Spinal cord (tissue), 10 donors: ENCODE data around the gene ZIC4. TPM values are rescaled to one million over a fixed set of nuclear protein-coding genes. Genes with fewer than 3 reads are reported as not detected.

Experiments
- DNase-seq, 6 donors: peaks; one replicate each; pipeline versions ENCODE4 v3.0.0 to v3.0.0-alpha.2; 2013 to 2015; ENCODE audit warnings: low spot score in 6 of 6, low read depth in 4 of 6
- H3K27ac ChIP-seq: one replicate; pipeline ENCODE4 v1.5.1; 2013; ENCODE audit warnings: low read depth, low read length, control low read depth
- H3K27me3 ChIP-seq: one replicate; pipeline ENCODE4 v1.6.1; 2013; ENCODE audit warnings: low read length; ENCODE audit not compliant: control insufficient read depth, insufficient read depth
- H3K36me3 ChIP-seq: one replicate; pipeline ENCODE4 v1.6.1; 2013; ENCODE audit warnings: low read length; ENCODE audit not compliant: control insufficient read depth, insufficient read depth
- H3K4me1 ChIP-seq: one replicate; pipeline ENCODE4 v1.6.1; 2013; ENCODE audit warnings: low read length; ENCODE audit not compliant: control insufficient read depth, insufficient read depth
- H3K4me3 ChIP-seq: one replicate; pipeline ENCODE4 v1.5.1; 2013; ENCODE audit warnings: low read depth, low read length, control low read depth
- H3K9me3 ChIP-seq: one replicate; pipeline ENCODE4 v1.6.1; 2013; ENCODE audit warnings: low read length; ENCODE audit not compliant: control insufficient read depth, insufficient read depth
- WGBS: methylation state at CpG from one replicate; pipeline ENCODE4 v1.1.5; 2013; ENCODE audit warnings: missing lambda C conversion rate; ENCODE audit not compliant: insufficient coverage; 5-methylcytosine and 5-hydroxymethylcytosine counted together
- polyA plus RNA-seq, 2 donors: library from polyadenylated mRNA; unstranded; fragments of 120-200 nt; gene quantifications; one replicate each; pipeline ENCODE4 v1.2.1, GENCODE V29; 2013; ENCODE audit not compliant: insufficient read length in 2 of 2
- total RNA-seq, 2 donors: library from RNA; depleted of rRNA in 1 of 2; stranded (reverse); fragments of 120-200 nt in 1 of 2; fragments of >200 nt in 1 of 2; gene quantifications; one replicate each; pipeline versions ENCODE4 v1.2.3 to v1.2.4, GENCODE V29; 2013 to 2014
- donor health status: healthy.

The ZIC4 gene
- total and polyA plus RNA-seq, 4 donors: 12.2 to 33.0 (median 26.0) TPM

DNA sequence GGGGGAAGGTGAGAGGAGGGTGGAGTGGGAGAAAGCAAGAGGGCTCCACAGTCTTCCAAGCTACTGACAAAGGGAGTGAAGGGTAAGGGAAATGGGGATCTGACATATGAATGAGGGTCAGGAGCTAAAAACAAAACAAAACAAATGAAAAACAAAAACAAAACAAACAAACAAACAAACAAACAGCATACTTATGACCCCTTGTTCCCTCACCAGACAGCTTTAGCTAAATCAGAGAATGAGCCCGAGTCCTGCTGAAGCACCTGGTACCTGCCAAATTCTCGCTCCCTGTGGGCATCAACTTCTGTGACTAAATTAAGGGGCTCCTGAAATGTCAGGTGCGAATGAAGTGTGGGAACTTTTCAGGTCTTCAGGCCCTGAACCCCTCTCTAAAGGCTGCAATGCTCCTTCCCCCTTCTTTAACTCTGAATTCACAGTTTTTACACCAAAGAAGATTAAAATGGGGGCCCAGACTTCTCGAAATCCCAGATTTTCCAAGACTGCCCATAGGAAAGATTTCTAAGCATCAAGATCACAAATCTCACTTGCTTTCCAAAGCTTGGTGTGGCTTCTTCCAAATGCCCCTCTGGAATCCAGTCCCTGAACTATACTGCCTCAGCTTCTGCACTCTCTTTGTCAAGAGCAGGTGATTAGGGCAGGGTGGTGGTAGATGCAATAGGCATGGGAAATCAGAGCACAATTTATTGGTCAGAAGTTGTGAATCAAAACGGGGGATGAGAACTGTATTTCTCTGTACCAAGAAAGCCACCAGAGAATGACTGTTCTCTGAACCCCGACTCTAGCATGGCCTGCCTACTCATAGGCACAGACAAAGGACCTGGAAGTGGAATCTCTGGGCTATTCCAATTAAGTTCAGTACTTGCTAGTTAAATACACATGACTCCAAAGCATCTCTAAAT is 40.9 kb downstream of the ZIC4 start:
- peaks cover 81% of the 10 kb centered on the region for H3K27me3 ChIP-seq
- no peak for DNase-seq
- H3K4me3 ChIP-seq: no peak overlapping the region
- H3K27ac ChIP-seq: no peak overlapping the region
- peaks cover 11% of the 10 kb centered on the region for H3K4me1 ChIP-seq
- no peaks in the 10 kb centered on the region for H3K9me3 ChIP-seq
- WGBS: 90% methylated on average over 3 of the region's 6 CpGs
- H3K36me3 ChIP-seq: no peaks in the 10 kb centered on the region

DNA sequence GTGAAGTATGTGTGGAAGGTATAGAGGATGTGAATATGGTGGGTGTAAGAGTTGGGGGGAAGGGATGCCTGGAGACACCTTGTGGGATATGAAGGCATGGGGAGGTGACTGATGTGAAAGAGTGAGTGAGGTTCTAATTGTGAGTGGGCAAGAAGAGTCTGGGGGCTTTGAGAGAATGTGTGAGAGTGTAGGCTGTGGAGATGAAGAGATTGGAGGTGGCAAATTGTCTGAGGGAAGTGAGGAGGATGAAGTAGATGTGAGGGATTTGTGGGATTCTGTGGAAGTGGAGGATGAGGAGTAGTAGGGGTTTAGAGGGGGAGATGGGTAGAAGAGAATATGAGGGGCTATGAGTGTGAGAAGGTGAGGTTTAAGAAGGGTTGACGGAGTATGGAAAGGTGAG is 41.6 kb downstream of the ZIC4 start:
- Histone ChIP-seq H3K9me3 (no peaks in the 10 kb centered on the region), H3K4me3 (no peak overlapping the region), H3K27me3 (peaks cover 81% of the 10 kb centered on the region), H3K27ac (no peak overlapping the region), H3K4me1 (peaks cover 11% of the 10 kb centered on the region), H3K36me3 (no peaks in the 10 kb centered on the region)
- 85% methylated on average over 1 of the region's 1 CpG for WGBS
- no peak for DNase-seq

DNA sequence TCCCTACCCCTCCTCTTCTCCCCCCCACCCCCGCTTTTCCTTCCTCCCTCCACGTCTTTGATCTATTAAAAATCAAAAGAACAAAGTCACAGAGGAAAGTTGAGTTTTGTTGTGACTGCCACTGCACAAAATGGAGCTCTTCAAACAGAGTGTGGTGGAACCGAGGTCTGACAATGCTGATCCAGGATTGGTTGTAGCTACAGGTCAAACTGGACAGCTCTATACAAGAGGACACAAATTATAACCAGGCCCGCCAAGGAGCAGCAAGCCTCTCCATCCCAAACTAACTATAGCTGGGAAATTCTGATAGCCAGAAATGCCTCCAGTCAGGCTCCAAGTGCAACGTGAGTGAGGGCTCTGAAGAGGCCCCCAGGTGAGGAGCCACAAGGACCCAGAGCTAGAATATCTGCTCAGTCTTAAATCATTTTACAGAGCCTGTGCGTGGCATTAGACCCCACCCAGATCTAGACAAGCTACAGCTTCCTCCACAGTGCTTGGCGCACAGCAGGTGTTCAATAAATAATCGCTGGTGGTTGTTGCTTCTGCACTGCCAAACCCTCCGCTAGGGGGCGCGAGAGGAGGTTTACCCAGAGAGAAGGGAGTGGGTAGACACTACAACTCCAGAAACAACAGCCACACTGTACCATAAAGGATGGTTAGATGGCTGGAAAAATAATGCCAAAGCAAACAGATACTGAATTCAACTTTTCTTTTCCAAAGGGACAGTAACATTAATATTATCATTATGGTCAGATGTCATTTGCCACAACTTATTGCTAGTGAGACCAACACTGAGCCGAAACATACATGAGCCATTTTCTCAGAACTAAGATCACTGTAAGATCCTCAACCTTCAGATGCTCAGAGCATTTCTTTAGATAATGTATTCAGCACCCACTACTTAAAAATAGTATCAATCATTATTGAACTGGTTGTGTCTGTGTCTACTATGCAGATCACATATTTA is 44.6 kb downstream of the ZIC4 start:
- Histone ChIP-seq H3K9me3 (peaks cover 3% of the 10 kb centered on the region), H3K4me1 (peaks cover 19% of the 10 kb centered on the region), H3K27ac (peak overlapping the region; percentile 73), H3K27me3 (peaks cover 82% of the 10 kb centered on the region), H3K4me3 (peak overlapping the region; percentile 19), H3K36me3 (no peaks in the 10 kb centered on the region)
- WGBS: 14% methylated on average over 4 of the region's 12 CpGs
- peak in 1 of 6 donors; percentile 58 for DNase-seq

DNA sequence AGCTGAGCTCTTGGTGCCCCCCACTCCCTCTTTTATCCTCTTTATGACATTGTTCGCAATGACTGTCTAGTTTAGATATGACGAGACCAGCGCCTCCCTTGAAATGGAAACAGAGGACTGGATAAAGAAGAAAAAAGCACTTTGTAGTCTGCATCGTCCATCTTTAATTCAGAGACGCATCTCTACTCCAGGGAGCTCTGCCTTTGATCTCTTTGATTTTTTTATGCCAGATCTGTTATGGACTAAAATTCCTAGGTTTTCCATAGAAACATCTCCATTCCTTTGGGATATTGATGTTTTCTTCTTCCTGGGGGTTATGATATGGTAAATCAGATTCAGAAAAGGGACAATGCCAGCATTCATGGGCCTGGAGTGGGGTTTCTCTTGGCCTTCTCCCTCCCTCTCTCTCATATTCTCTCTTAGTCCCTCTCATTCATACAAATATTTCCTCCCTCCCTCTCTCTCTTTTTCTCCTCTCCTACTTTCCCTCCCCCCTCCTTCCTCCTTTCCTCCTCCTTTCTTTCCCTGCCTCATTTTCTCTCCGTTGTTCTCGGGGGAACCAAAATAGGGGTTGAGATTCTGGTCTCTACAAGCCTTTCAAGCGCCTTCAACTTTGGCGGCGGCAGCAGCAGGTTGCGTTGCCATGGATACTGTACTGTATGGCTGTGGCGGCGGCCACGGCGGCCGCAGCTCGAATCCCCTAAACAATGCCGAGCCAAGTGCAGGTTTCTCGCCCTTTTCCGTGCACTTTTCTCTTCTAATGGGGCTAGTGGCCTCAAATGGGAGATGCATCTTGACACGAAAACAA is 45.5 kb downstream of the ZIC4 start:
- DNase-seq: peak in 4 of 6 donors; percentile 56 to 95 (median 75)
- peaks cover 3% of the 10 kb centered on the region for H3K9me3 ChIP-seq
- peak overlapping the region; percentile 73 for H3K27ac ChIP-seq
- H3K27me3 ChIP-seq: peaks cover 90% of the 10 kb centered on the region
- no peaks in the 10 kb centered on the region for H3K36me3 ChIP-seq
- peak overlapping the region; percentile 19 for H3K4me3 ChIP-seq
- 0% methylated on average over 15 of the region's 21 CpGs for WGBS
- peaks cover 19% of the 10 kb centered on the region for H3K4me1 ChIP-seq

DNA sequence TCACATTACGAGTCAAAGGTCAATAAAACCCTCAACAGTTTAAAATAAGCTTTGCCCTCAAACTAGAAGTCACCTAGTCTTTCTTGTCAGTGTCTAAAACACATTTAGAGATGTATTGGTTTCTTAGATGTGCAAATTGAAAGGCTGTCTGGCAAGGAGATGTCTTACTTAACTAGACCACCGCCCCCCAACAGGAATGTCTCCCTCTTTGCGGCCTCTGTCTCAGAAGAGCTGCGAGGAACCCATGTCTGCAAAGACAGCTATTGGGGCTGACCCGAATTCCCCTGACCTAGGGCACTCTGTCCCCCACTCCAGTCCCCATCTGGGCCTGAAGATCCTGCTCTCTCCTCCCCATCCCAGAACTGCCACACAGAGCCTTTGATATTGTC is 46.3 kb downstream of the ZIC4 start:
- peaks cover 19% of the 10 kb centered on the region for H3K4me1 ChIP-seq
- DNase-seq: no peak
- no peak overlapping the region for H3K4me3 ChIP-seq
- no peaks in the 10 kb centered on the region for H3K36me3 ChIP-seq
- peak overlapping the region; percentile 73 for H3K27ac ChIP-seq
- H3K27me3 ChIP-seq: peaks cover 90% of the 10 kb centered on the region
- WGBS: 66% methylated on average over 4 of the region's 5 CpGs
- peaks cover 3% of the 10 kb centered on the region for H3K9me3 ChIP-seq

DNA sequence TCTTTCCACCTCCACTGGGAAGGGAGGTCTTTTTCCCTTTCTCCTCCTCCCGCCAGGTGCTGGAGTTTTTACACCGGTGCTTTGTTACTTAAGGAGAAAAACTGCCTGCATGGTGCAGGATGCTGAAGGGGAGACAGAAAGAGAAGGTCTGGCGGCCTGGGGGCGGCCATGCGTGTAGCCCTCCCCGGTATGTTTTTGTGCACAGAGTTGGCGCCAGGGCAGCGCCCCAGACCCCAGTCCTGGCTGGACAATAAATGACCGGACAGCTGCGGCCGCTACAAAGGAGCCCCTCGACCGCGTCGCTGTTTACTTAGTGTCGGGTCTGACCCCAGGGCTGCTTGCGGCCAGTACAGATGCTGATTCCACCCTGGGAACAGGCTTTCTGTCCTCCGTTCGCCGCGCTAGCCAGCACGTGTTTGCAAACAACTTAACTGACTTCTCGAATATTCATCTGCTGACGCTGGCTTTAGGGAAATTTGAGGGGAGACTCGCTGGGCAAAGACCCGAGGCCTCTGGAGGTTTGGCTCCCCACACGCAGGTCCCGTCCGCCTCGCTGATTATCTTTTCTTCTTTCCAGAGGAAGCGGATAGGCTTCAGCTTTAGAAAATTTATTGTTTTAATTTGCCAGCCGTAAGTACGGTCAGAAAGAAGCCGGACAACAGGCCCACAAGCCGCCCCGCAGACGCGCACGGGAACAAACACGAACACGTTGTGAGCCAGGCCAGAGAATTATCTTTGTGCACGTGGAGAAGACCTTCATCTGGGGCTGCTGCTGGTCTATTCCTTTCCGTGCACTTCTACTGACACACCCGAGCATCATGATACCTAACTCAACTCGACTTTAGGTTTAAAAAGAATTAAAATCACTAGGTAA is 46.9 kb downstream of the ZIC4 start:
- H3K27ac ChIP-seq: peak overlapping the region; percentile 73
- peaks cover 22% of the 10 kb centered on the region for H3K4me1 ChIP-seq
- no peak for DNase-seq
- H3K36me3 ChIP-seq: no peaks in the 10 kb centered on the region
- H3K9me3 ChIP-seq: peaks cover 3% of the 10 kb centered on the region
- WGBS: 28% methylated on average over 38 of the region's 45 CpGs
- H3K27me3 ChIP-seq: peaks cover 90% of the 10 kb centered on the region
- H3K4me3 ChIP-seq: no peak overlapping the region

DNA sequence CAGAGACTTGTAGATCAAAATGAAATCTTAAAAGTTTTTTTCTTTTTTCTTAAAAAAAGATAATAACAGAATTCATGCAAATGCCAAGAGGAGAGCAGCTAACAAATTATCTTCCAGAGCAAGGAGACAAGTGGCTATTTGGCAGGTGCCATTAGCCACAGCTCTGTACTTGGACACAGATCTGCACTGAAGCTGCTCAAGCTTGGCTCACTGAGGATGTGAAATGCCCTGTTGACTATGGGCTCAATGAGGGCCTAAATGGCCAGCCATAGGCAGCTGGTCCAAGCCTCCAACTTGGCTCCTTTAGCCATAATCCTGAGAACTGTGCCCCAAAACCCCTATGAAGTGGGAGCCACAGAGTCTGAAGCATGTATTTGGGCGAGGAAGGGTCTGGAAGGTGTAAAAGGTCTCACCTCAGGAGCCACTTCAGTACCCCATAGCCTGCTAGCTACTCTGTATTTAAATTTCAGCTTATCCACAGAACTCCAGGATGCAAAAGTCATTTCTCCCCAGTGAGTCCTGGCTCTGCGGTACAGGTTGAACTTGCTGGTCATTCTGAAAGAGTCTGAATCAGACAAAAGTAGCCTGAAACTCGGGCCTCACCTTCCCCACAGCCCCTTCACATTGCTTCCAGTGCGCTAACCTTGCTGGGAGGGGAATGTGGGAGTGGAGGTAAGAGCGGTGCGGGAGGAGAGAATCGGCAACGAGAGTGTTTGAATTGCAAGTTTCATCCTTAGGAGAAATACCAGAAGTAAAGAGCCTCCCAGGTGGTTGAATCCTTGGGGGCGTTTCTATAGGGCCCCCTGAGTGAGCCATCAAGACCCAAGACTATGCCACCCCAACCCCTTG is 48.0 kb downstream of the ZIC4 start:
- no peaks in the 10 kb centered on the region for H3K36me3 ChIP-seq
- peaks cover 23% of the 10 kb centered on the region for H3K4me1 ChIP-seq
- peaks cover 89% of the 10 kb centered on the region for H3K27me3 ChIP-seq
- 52% methylated on average over 3 of the region's 9 CpGs for WGBS
- peak in 1 of 6 donors; percentile 10 for DNase-seq
- H3K9me3 ChIP-seq: peaks cover 3% of the 10 kb centered on the region
- H3K4me3 ChIP-seq: no peak overlapping the region
- peak overlapping the region; percentile 11 for H3K27ac ChIP-seq
